GM12873 (cell line): ENCODE data around the gene RALGPS2.
A peak's percentile ranks its signal among the peaks of the same experiment; 100 is the strongest.

Experiments
- TF ChIP-seq, protein P1 (sequence below): IDR thresholded peaks from 2 replicates; pipeline ENCODE4 v1.5.1; 2012; ENCODE audit warnings: low read depth, mild to moderate bottlenecking, moderate library complexity, low read length, control low read depth; ENCODE audit not compliant: insufficient read depth; ENCODE audit errors: missing control alignments

The RALGPS2 gene

DNA sequence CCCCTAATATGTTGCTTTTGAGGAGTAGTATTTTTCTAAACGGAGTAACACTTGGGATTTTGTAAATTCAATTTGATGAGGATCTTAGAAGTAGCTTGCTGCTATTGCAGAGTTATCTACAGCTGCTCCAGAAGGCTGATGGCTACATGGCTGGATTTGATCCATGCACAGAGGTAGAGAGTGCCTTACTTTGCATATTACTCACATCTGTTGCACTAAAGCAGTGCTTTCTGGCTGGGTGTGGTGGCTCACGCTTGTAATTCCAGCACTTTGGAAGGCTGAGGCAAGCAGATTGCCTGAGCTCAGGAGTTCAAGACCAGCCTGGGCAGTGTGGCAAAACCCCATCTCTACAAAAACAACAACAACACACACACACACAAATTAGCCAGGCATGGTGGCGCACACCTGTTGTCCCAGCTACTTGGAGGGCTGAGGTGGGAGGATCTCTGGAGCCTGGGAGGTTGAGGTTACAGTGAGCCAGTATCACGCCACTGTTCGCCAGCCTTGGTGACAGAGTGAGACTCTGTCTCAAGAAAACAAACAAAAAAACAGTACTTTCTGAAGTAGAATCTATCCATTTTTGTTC, 24.6 kb downstream of the RALGPS2 start:
- TF ChIP-seq, protein P1, sequence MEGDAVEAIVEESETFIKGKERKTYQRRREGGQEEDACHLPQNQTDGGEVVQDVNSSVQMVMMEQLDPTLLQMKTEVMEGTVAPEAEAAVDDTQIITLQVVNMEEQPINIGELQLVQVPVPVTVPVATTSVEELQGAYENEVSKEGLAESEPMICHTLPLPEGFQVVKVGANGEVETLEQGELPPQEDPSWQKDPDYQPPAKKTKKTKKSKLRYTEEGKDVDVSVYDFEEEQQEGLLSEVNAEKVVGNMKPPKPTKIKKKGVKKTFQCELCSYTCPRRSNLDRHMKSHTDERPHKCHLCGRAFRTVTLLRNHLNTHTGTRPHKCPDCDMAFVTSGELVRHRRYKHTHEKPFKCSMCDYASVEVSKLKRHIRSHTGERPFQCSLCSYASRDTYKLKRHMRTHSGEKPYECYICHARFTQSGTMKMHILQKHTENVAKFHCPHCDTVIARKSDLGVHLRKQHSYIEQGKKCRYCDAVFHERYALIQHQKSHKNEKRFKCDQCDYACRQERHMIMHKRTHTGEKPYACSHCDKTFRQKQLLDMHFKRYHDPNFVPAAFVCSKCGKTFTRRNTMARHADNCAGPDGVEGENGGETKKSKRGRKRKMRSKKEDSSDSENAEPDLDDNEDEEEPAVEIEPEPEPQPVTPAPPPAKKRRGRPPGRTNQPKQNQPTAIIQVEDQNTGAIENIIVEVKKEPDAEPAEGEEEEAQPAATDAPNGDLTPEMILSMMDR = no peak

DNA sequence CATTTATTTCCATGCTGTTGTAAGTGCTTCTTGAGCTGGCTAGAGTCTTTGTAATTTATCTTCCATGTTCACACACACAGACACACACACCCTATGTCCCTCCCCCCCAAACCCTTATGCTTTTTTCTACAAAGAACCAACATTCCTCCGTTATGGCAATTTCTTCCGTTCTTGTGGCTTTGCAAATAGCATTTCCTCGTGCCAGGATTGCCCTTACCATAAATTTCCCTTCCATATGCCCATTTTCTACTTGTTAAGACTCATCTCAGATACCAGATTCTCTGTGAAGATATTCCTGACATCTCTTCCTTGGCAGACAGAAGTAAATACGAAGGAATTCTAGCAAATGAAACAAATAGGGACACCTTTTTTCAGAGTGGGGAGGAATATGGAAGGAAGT, 26.0 kb downstream of the RALGPS2 start:
- TF ChIP-seq, protein P1 = no peak

DNA sequence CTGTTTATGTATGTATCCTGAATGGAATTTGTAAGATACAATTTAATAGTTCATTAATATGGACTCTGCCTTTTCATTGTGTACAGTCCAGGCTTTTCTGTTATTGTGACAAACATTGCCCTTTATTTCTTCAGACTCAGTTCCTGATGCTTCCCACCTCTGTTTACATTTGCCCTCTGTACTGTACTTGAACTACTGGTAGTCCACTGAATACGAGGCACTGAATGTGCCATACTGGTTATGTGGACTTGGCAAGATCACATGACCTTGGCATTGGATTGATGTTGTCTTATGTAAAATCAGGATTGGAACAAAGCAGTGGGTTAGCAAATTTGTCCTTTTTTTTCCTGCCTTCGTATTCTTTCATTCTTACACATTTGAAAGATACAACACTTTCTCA, 27.8 kb downstream of the RALGPS2 start:
- TF ChIP-seq, protein P1 = no peak

DNA sequence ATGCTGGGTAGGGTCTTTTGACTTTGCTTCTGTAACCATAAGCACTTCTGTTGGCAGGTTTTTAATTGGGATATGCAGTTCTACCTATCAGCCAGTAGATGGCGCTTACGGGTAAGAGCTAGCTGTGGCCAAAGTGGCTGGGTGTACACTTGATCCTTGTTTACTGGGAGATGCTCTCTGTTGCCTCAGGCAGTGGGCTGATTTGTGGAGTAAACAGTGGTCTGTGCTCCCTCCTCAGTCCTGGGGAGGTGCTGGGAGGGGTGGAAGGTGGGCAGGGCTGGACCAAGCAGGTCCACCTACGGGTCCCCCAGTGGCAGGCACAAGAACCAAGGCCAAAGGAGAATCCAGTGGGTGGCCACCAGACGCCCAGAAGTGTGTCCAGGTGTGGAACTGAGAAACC, 43.4 kb downstream of the RALGPS2 start:
- TF ChIP-seq, protein P1 = peak; percentile 92

DNA sequence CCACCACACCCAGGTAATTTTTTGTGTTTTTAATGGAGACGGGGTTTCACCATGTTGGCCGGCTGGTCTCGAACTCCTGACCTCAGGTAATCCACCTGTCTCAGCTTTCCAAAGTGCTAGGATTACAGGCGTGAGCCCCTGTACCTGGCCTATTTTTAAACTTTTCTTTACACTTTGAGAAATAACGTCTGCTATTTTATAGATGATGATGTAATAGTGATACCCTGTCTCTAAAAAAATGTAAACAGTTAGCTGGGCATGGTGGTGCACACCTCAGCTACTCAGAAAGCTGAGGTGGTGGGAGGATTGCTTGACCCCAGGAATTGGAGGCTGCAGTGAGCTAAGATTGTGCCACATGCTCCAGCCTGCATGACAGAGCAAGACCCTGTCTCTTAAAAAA, 47.9 kb downstream of the RALGPS2 start:
- TF ChIP-seq, protein P1 = no peak

DNA sequence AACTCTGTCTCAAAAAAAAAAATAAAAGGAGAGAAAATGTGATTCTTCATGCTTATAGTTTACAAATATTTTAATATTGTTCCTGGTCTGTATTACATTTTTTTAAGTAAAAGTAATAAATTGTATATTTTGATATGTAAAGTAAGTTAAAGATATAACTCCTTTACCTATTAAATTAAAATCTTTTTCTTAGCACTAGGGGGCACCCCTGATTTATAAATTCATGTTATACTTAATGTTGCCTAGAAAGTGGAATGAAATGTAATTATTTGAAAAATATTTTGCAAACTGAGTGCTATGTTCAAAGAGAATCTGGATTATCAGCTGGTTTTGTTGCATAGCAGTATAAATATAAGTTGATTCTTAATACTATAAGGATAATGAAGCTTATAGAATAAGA, 49.2 kb downstream of the RALGPS2 start:
- TF ChIP-seq, protein P1 = no peak

DNA sequence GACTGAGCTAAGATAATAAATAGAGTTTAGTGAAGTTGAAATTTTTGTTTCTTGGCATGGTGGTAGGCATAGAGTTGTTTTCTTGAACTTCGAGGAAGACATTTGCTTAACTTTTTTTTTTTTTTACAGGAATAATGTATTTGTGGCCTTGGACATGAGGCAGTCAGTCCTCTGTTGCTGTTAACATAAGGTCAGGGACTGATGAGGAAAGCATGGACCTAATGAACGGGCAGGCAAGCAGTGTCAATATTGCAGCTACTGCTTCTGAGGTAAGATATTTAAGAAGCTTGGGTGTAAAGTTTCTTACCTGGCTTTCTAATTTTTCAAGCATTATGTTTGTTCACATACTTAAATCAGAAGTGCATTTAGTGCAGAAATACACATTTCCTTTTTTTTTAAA, 51.5 kb downstream of the RALGPS2 start:
- TF ChIP-seq, protein P1 = no peak
